H1 (cell line): ENCODE results near the gene EYA2. TPM values are rescaled to one million over a fixed set of nuclear protein-coding genes. Genes with fewer than 3 reads are reported as not detected.

Experiments used
- CTCF ChIA-PET: fragments of 300-600 bp; sonication (Branson Sonifier 250); formaldehyde crosslinking; loops from one replicate; lab custom pipeline; 2021; ENCODE audit not compliant: partially characterized antibody; lab: Charles Lee
- POLR2A ChIA-PET: fragments of 300-600 bp; sonication (Branson Sonifier 250); formaldehyde crosslinking; loops from one replicate; lab custom pipeline; 2021; ENCODE audit warnings: inconsistent platforms; ENCODE audit not compliant: partially characterized antibody; lab: Charles Lee
- DNase-seq, 2 experiments: peaks; one replicate each; pipeline versions ENCODE4 v3.0.0 to v3.0.0-alpha.2; 2010 to 2022; ENCODE audit warnings: low spot score in 2 of 2, low read depth in 1 of 2, mixed read lengths in 1 of 2
- FAIRE-seq: peaks from 2 replicates; lab custom pipeline; 2011; peaks lifted over from hg19 to GRCh38; lab: Jason Lieb, UNC
- H2AFZ ChIP-seq: 2 replicates; pipeline ENCODE4 v1.8.1; 2012; ENCODE audit warnings: low read length, inconsistent platforms
- H2AK5ac ChIP-seq: 2 replicates; pipeline ENCODE4 v1.6.1; 2013; ENCODE audit warnings: low read depth, low read length
- H2BK120ac ChIP-seq: replicated peaks from 2 replicates; pipeline ENCODE3; 2013; ENCODE audit warnings: low read depth, low read length, inconsistent platforms
- H2BK12ac ChIP-seq: 2 replicates; pipeline ENCODE4 v1.6.1; 2013; ENCODE audit warnings: low read depth, low read length
- H2BK15ac ChIP-seq: 2 replicates; pipeline ENCODE4 v1.6.1; 2013; ENCODE audit warnings: low read length
- H2BK20ac ChIP-seq: 2 replicates; pipeline ENCODE4 v1.6.1; 2013; ENCODE audit warnings: low read length
- H2BK5ac ChIP-seq: 2 replicates; pipeline ENCODE4 v1.6.1; 2013; ENCODE audit warnings: low read depth, low read length
- H3K14ac ChIP-seq: 2 replicates; pipeline ENCODE4 v1.6.1; 2013; ENCODE audit warnings: inconsistent platforms; ENCODE audit not compliant: insufficient read length
- H3K18ac ChIP-seq: 2 replicates; pipeline ENCODE4 v1.6.1; 2013; ENCODE audit warnings: low read length; ENCODE audit errors: extremely low read depth
- H3K23ac ChIP-seq: 2 replicates; pipeline ENCODE4 v1.6.1; 2013; ENCODE audit warnings: inconsistent platforms; ENCODE audit not compliant: insufficient read length
- H3K23me2 ChIP-seq: 2 replicates; pipeline ENCODE4 v1.6.1; 2013; ENCODE audit warnings: low read depth, low read length
- H3K27ac ChIP-seq: 2 replicates; pipeline ENCODE4 v1.6.1; 2011; ENCODE audit warnings: low read depth, low read length, inconsistent platforms
- H3K27me3 ChIP-seq, 4 experiments: replicated peaks in 1 of 4; 1 replicate in 1 of 4; 2 replicates in 3 of 4; pipeline versions ENCODE4 v1.6.1 to v1.8.1; 2011 to 2013; ENCODE audit warnings: low read length in 3 of 4, mild to moderate bottlenecking in 3 of 4, inconsistent platforms in 2 of 4, mixed read lengths in 2 of 4, moderate library complexity in 1 of 4; ENCODE audit not compliant: control insufficient read depth in 3 of 4, insufficient read depth in 3 of 4; ENCODE audit errors: extremely low read depth in 1 of 4
- H3K36me3 ChIP-seq, 4 experiments: 2 replicates each; pipeline versions ENCODE4 v1.6.1 to v1.8.1; 2011 to 2013; ENCODE audit warnings: mild to moderate bottlenecking in 4 of 4, low read length in 3 of 4, moderate library complexity in 2 of 4, control low read depth in 1 of 4, inconsistent platforms in 1 of 4; ENCODE audit not compliant: insufficient read depth in 4 of 4, control insufficient read depth in 2 of 4
- H3K4ac ChIP-seq: replicated peaks from 2 replicates; pipeline ENCODE3; 2013; ENCODE audit warnings: low read length, low read depth, mixed read lengths, inconsistent platforms; ENCODE audit not compliant: insufficient read length
- H3K4me1 ChIP-seq, 4 experiments: replicated peaks in 1 of 4; 1 replicate in 1 of 4; 2 replicates in 3 of 4; pipeline versions ENCODE4 v1.6.1 to v1.8.1; 2011 to 2013; ENCODE audit warnings: low read length in 3 of 4, inconsistent platforms in 2 of 4, mixed read lengths in 1 of 4; ENCODE audit not compliant: insufficient read depth in 4 of 4, control insufficient read depth in 3 of 4
- H3K4me2 ChIP-seq, 2 experiments: 2 replicates each; pipeline versions ENCODE4 v1.6.1 to v1.8.1; 2011 to 2013; ENCODE audit warnings: low read depth in 2 of 2, low read length in 2 of 2, control low read depth in 1 of 2, inconsistent platforms in 1 of 2, mild to moderate bottlenecking in 1 of 2; ENCODE audit not compliant: insufficient read depth in 1 of 2
- H3K4me3 ChIP-seq, 4 experiments: fragments of 200-600, 300-600 bp in 1 of 4; sonication (generic), shearing (Covaris generic), sonication (Bioruptor Twin) in 1 of 4; 2 replicates each; pipeline versions ENCODE4 v1.5.1 to v1.8.1; 2011 to 2016; ENCODE audit warnings: low read length in 4 of 4, low read depth in 3 of 4, control low read depth in 2 of 4, inconsistent platforms in 2 of 4, mild to moderate bottlenecking in 2 of 4, mixed read lengths in 1 of 4, moderate library complexity in 1 of 4; ENCODE audit not compliant: insufficient read depth in 2 of 4; ENCODE audit errors: extremely low read depth in 1 of 4
- H3K56ac ChIP-seq: replicated peaks from 2 replicates; pipeline ENCODE3; 2013; ENCODE audit warnings: low read depth, mild to moderate bottlenecking, mixed read lengths, low read length, inconsistent platforms; ENCODE audit not compliant: insufficient read length
- H3K79me1 ChIP-seq: 2 replicates; pipeline ENCODE4 v1.6.1; 2013; ENCODE audit warnings: low read depth, low read length, control low read depth
- H3K79me2 ChIP-seq, 2 experiments: 2 replicates each; pipeline versions ENCODE4 v1.6.1 to v1.8.1; 2012 to 2013; ENCODE audit warnings: low read length in 2 of 2, mild to moderate bottlenecking in 2 of 2, inconsistent platforms in 1 of 2; ENCODE audit not compliant: insufficient read depth in 2 of 2, control insufficient read depth in 1 of 2
- H3K9ac ChIP-seq, 4 experiments: replicated peaks in 1 of 4; 1 replicate in 1 of 4; 2 replicates in 3 of 4; pipeline versions ENCODE4 v1.6.1 to v1.8.1; 2011 to 2013; ENCODE audit warnings: low read depth in 3 of 4, low read length in 3 of 4, control low read depth in 2 of 4, mild to moderate bottlenecking in 2 of 4, moderate library complexity in 2 of 4, inconsistent platforms in 1 of 4; ENCODE audit errors: extremely low read depth in 1 of 4
- H3K9me3 ChIP-seq, 2 experiments: 2 replicates each; pipeline versions ENCODE4 v1.6.1 to v1.8.1; 2012 to 2013; ENCODE audit warnings: mild to moderate bottlenecking in 2 of 2, moderate library complexity in 2 of 2, control low read depth in 1 of 2, inconsistent platforms in 1 of 2, low read depth in 1 of 2, low read length in 1 of 2, mixed read lengths in 1 of 2; ENCODE audit not compliant: insufficient read depth in 2 of 2
- H4K20me1 ChIP-seq, 2 experiments: replicated peaks in 1 of 2; 2 replicates each; pipeline versions ENCODE3 to v1.8.1; 2011 to 2013; ENCODE audit warnings: inconsistent platforms in 2 of 2, low read length in 2 of 2, mild to moderate bottlenecking in 1 of 2; ENCODE audit not compliant: insufficient read depth in 2 of 2, control insufficient read depth in 1 of 2
- H4K5ac ChIP-seq: 2 replicates; pipeline ENCODE4 v1.6.1; 2013; ENCODE audit warnings: low read length, low read depth, mixed read lengths, inconsistent platforms; ENCODE audit not compliant: insufficient read length
- H4K8ac ChIP-seq: 2 replicates; pipeline ENCODE4 v1.8.0; 2013; ENCODE audit warnings: mild to moderate bottlenecking, moderate library complexity, low read length, inconsistent platforms; ENCODE audit not compliant: insufficient read depth; ENCODE audit errors: extremely low read depth
- H4K91ac ChIP-seq: replicated peaks from 2 replicates; pipeline ENCODE3; 2013; ENCODE audit warnings: low read length, mixed read lengths, inconsistent platforms; ENCODE audit not compliant: insufficient read length
- ASH2L ChIP-seq: fragments of 200-600, 300-600 bp; sonication (generic); IDR thresholded peaks from one replicate; pipeline ENCODE4 v1.7.1; 2017; ENCODE audit warnings: low read length
- CHD2 ChIP-seq: IDR thresholded peaks from 2 replicates; pipeline ENCODE4 v1.6.1; 2012; ENCODE audit warnings: low read length, improper control_type of control experiment
- MAX ChIP-seq: IDR thresholded peaks from 2 replicates; pipeline ENCODE4 v1.6.1; 2012; ENCODE audit warnings: inconsistent platforms
- TAF1 ChIP-seq: IDR thresholded peaks from 2 replicates; pipeline ENCODE4 v1.6.1; 2011; ENCODE audit warnings: mild to moderate bottlenecking, low read depth, low read length
- TAF7 ChIP-seq: optimal IDR thresholded peaks from 2 replicates; pipeline ENCODE3; 2011; ENCODE audit warnings: low read depth, mild to moderate bottlenecking, inconsistent platforms, low read length, moderate library complexity, borderline replicate concordance
- USF2 ChIP-seq: IDR thresholded peaks from 2 replicates; pipeline ENCODE4 v1.6.1; 2011; ENCODE audit warnings: low read length, improper control_type of control experiment
- WGBS, 2 experiments: shearing (Covaris generic) in 1 of 2; methylation state at CpG; one replicate each; pipeline versions ENCODE4 v1.1.6 to v1.1.7; 2013 to 2015; ENCODE audit warnings: low lambda C conversion rate in 2 of 2, mixed read lengths in 2 of 2, inconsistent platforms in 1 of 2, low coverage in 1 of 2, missing lambda C conversion rate in 1 of 2; ENCODE audit not compliant: insufficient replicate concordance in 2 of 2, insufficient coverage in 1 of 2, insufficient read length in 1 of 2; ENCODE audit errors: extremely low coverage in 1 of 2, missing lambda C conversion rate in 1 of 2; 5-methylcytosine and 5-hydroxymethylcytosine counted together
- polyA plus RNA-seq, 7 experiments: library from polyadenylated mRNA; depleted of rRNA in 3 of 7; stranded (reverse) in 5 of 7; unstranded in 2 of 7; fragments of >200 nt in 5 of 7; fragments of 200-250 nt in 2 of 7; gene quantifications; 1 replicate in 5 of 7; 2 replicates in 1 of 7; 4 replicates in 1 of 7; pipeline versions ENCODE4 v1.2.1 to v1.2.3, GENCODE V29; 2011 to 2013; ENCODE audit warnings: missing spikeins in 2 of 7, mixed read lengths in 2 of 7
- total RNA-seq: library from RNA; stranded (reverse); fragmentation: NEBNext Ultra II Directional; extraction: Animal tissue kit (Norgen Biotek cat#: 25700); gene quantifications from 2 replicates; pipeline ENCODE4 v1.2.1, GENCODE V29; 2021

EYA2 gene
- total and polyA plus RNA-seq, 2 of the 8 experiments (the other 6 are each of a cell fraction or from before 2014, with no cell fraction given) = 1.6 to 1.7 TPM

- 80% methylated on average over 6 of the region's 6 CpGs; no CpG with 5 or more reads in 1 of the 2 experiments for WGBS, 2 experiments
Measured at GRCh38 chr20:46973766-46974165, 79.1 kb downstream of the EYA2 start.

More at GRCh38 chr20:46973766-46974165, 79.1 kb downstream of the EYA2 start:
- no peak overlapping the region for H4K8ac ChIP-seq
- no peak overlapping the region for H2BK20ac ChIP-seq
- H3K18ac ChIP-seq = no peak overlapping the region
- POLR2A ChIA-PET = no interaction called here
- H3K27ac ChIP-seq = no peak overlapping the region
- no peaks in the 10 kb centered on the region for H3K23me2 ChIP-seq
- H2AK5ac ChIP-seq = no peak overlapping the region
- no peaks in the 10 kb centered on the region for H3K36me3 ChIP-seq
- H2BK120ac ChIP-seq = no peak overlapping the region
- H2AFZ ChIP-seq = no peak overlapping the region
- CTCF ChIA-PET = interaction anchor here (1.3 kb wide), 1 partner anchor 18 kb away, joined by 3 read pairs; no protein-coding TSS in a partner anchor
- TF ChIP-seq CHD2 (no peak), MAX (no peak), ASH2L (no peak), TAF1 (no peak), TAF7 (no peak), USF2 (no peak)
- FAIRE-seq (no peak), DNase-seq (no peak)
- no peaks in the 10 kb centered on the region for H4K20me1 ChIP-seq
- no peak overlapping the region for H3K4me3 ChIP-seq
- no peak overlapping the region for H3K9ac ChIP-seq
- H3K4me2 ChIP-seq = no peak overlapping the region
- no peaks in the 10 kb centered on the region for H3K79me1 ChIP-seq
- H2BK15ac ChIP-seq = no peak overlapping the region
- H3K14ac ChIP-seq = no peak overlapping the region
- H4K91ac ChIP-seq = no peak overlapping the region
- no peak overlapping the region for H2BK5ac ChIP-seq
- no peak overlapping the region for H2BK12ac ChIP-seq
- H3K56ac ChIP-seq = no peak overlapping the region
- H3K23ac ChIP-seq = no peak overlapping the region
- no peak overlapping the region for H3K4ac ChIP-seq
- H4K5ac ChIP-seq = no peak overlapping the region
- H3K27me3 ChIP-seq = no peaks in the 10 kb centered on the region; a peak in 1 of 7 replicates
- H3K79me2 ChIP-seq = no peaks in the 10 kb centered on the region
- H3K9me3 ChIP-seq = no peaks in the 10 kb centered on the region
- no peaks in the 10 kb centered on the region for H3K4me1 ChIP-seq
